HepG2 (cell line): Measurements from ENCODE around the gene CDC42SE1. TPM values are rescaled to one million over a fixed set of nuclear protein-coding genes. Genes with fewer than 3 reads are reported as not detected.

Source experiments
- ATAC-seq: fragments of 200-7000 bp; cut with Tn5 transposase; 3 replicates; pipeline ENCODE4 v1.9.1; 2020; ENCODE audit warnings: mild to moderate bottlenecking, moderate library complexity
- BruUV-seq: library from RNA; stranded (reverse); fragments of 400-500 nt; replicated peaks from 2 replicates; lab custom pipeline; 2021; lab: Mats Ljungman, UMichigan
- CTCF ChIA-PET: fragments of 300-600 bp; formaldehyde crosslinking; extraction: SDS; loops from one replicate; lab custom pipeline; 2021; ENCODE audit warnings: low total read pairs, inconsistent platforms, low intra/inter-chr PET ratio; lab: Yijun Ruan, JAX
- POLR2A ChIA-PET: fragments of 350-600 bp; sonication (Branson Sonifier 250); formaldehyde crosslinking; loops from one replicate; lab custom pipeline; 2020; ENCODE audit warnings: antibody characterized with exemption, inconsistent platforms; lab: Yijun Ruan, JAX
- DNase-seq: peaks from one replicate; pipeline ENCODE4 v3.0.0-alpha.2; 2015; ENCODE audit warnings: low spot score
- FAIRE-seq: peaks from 3 replicates; lab custom pipeline; 2011; peaks lifted over from hg19 to GRCh38; lab: Jason Lieb, UNC
- H2AFZ ChIP-seq: one replicate; pipeline ENCODE4 v1.6.1; 2011; ENCODE audit warnings: low read length, inconsistent platforms
- H3K27ac ChIP-seq: fragments of 300-600 bp; 3 replicates; pipeline ENCODE4 v1.8.0; 2011; ENCODE audit warnings: mixed run types, mild to moderate bottlenecking, mixed read lengths, low read length, inconsistent platforms; ENCODE audit not compliant: insufficient read depth; ENCODE audit errors: extremely low read length
- H3K27me3 ChIP-seq, 2 experiments: fragments of 200-600 bp in 1 of 2; 2 replicates in 1 of 2; 3 replicates in 1 of 2; pipeline versions ENCODE4 v1.6.0 to v1.8.0; 2011; ENCODE audit warnings: low read length in 2 of 2, mild to moderate bottlenecking in 2 of 2, moderate library complexity in 2 of 2, inconsistent platforms in 1 of 2; ENCODE audit not compliant: insufficient read depth in 2 of 2, control insufficient read depth in 1 of 2
- H3K36me3 ChIP-seq, 2 experiments: fragments of 200-600 bp in 1 of 2; replicated peaks in 1 of 2; 2 replicates in 1 of 2; 3 replicates in 1 of 2; pipeline versions ENCODE4 v1.5.1 to v1.8.0; 2011; ENCODE audit warnings: low read length in 2 of 2, inconsistent platforms in 1 of 2; ENCODE audit not compliant: insufficient read depth in 2 of 2, control insufficient read depth in 1 of 2
- H3K4me1 ChIP-seq: 2 replicates; pipeline ENCODE4 v1.5.1; 2012; ENCODE audit warnings: low read length, inconsistent platforms; ENCODE audit not compliant: insufficient read depth
- H3K4me2 ChIP-seq: 2 replicates; pipeline ENCODE4 v1.6.0; 2011; ENCODE audit warnings: low read depth, low read length, inconsistent platforms
- H3K4me3 ChIP-seq, 3 experiments: fragments of 200-600 bp in 1 of 3; sonication (generic), shearing (Covaris generic) in 1 of 3; replicated peaks in 1 of 3; 2 replicates each; pipeline ENCODE4 v1.5.1; 2011 to 2016; ENCODE audit warnings: low read length in 3 of 3, inconsistent platforms in 2 of 3, low read depth in 2 of 3, mild to moderate bottlenecking in 2 of 3, control low read depth in 1 of 3, mixed read lengths in 1 of 3; ENCODE audit not compliant: insufficient read depth in 1 of 3
- H3K79me2 ChIP-seq: one replicate; pipeline ENCODE4 v1.6.1; 2011; ENCODE audit warnings: low read length, inconsistent platforms; ENCODE audit not compliant: insufficient read depth
- H3K9ac ChIP-seq: 2 replicates; pipeline ENCODE4 v1.6.0; 2011; ENCODE audit warnings: mild to moderate bottlenecking, low read depth, low read length, inconsistent platforms; ENCODE audit not compliant: insufficient read depth
- H3K9me3 ChIP-seq: 2 replicates; pipeline ENCODE4 v1.5.1; 2012; ENCODE audit warnings: mild to moderate bottlenecking, low read length
- H4K20me1 ChIP-seq: 2 replicates; pipeline ENCODE4 v1.6.0; 2011; ENCODE audit warnings: inconsistent platforms, mild to moderate bottlenecking, low read length, moderate library complexity; ENCODE audit not compliant: insufficient read depth
- ATF7 ChIP-seq, 2 experiments: fragments of 450-650 bp in 1 of 2; sonication (generic) in 1 of 2; formaldehyde crosslinking in 1 of 2; IDR thresholded peaks; 2 replicates each; pipeline versions ENCODE4 v1.4.0 to v1.6.1; 2016 to 2020; ENCODE audit warnings: antibody characterized with exemption in 1 of 2, mild to moderate bottlenecking in 1 of 2, missing genetic modification reagents in 1 of 2
- CENPT ChIP-seq: sonication (generic); formaldehyde crosslinking; IDR thresholded peaks from 2 replicates; pipeline ENCODE4 v1.8.0; 2022; ENCODE audit warnings: low read depth, mild to moderate bottlenecking, moderate library complexity, missing genetic modification reagents
- GLI4 ChIP-seq: sonication (generic); formaldehyde crosslinking; IDR thresholded peaks from 2 replicates; pipeline ENCODE4 v1.5.1; 2020; ENCODE audit warnings: missing genetic modification reagents, mild to moderate bottlenecking, moderate library complexity, borderline replicate concordance
- IKZF1 ChIP-seq: fragments of 450-650 bp; IDR thresholded peaks from 2 replicates; pipeline ENCODE4 v1.7.1; 2016
- ZNF263 ChIP-seq: sonication (generic); formaldehyde crosslinking; IDR thresholded peaks from 2 replicates; pipeline ENCODE4 v1.4.0; 2020; ENCODE audit warnings: missing genetic modification reagents
- ZNF605 ChIP-seq: sonication (generic); formaldehyde crosslinking; IDR thresholded peaks from 2 replicates; pipeline ENCODE4 v1.8.0; 2022; ENCODE audit warnings: mild to moderate bottlenecking, missing genetic modification reagents
- ZNF607 ChIP-seq: sonication (generic); formaldehyde crosslinking; IDR thresholded peaks from 2 replicates; pipeline ENCODE4 v1.5.1; 2020; ENCODE audit warnings: missing genetic modification reagents, mild to moderate bottlenecking, borderline replicate concordance
- ZNF839 ChIP-seq: sonication (generic); formaldehyde crosslinking; IDR thresholded peaks from 2 replicates; pipeline ENCODE4 v1.4.0; 2020; ENCODE audit warnings: missing genetic modification reagents, mild to moderate bottlenecking, borderline replicate concordance
- ZSCAN20 ChIP-seq: sonication (generic); formaldehyde crosslinking; IDR thresholded peaks from 2 replicates; pipeline ENCODE4 v1.4.0; 2020; ENCODE audit warnings: missing genetic modification reagents, mild to moderate bottlenecking, borderline replicate concordance
- WGBS: methylation state at CpG from one replicate; pipeline ENCODE4 v1.1.6; 2017; ENCODE audit warnings: low lambda C conversion rate; 5-methylcytosine and 5-hydroxymethylcytosine counted together
- in situ Hi-C: cut with HindIII; loops from 2 replicates; pipeline ENCODE4 v1.10.0; 2017; ENCODE audit warnings: low pct_unique_long_range_greater_than_20kb; ENCODE audit not compliant: extremely low pct_ligation_motif_present
- intact Hi-C: fragments of 100-400 bp; cut with micrococcal nuclease; formaldehyde crosslinking; loops from one replicate; pipeline ENCODE4 v1.10.0; 2022; ENCODE audit not compliant: unreplicated experiment
- polyA plus RNA-seq, 8 experiments: library from polyadenylated mRNA; depleted of rRNA in 3 of 8; stranded (reverse) in 7 of 8; unstranded in 1 of 8; fragments of >200 nt; fragmentation: Illumina TruSeq in 4 of 8; extraction: Trizol in 4 of 8; gene quantifications; 2 replicates each; pipeline versions ENCODE4 v1.2.1 to v1.2.3, GENCODE V29; 2011 to 2016; ENCODE audit warnings: low read depth in 4 of 8, missing spikeins in 1 of 8, mixed read lengths in 1 of 8; ENCODE audit not compliant: insufficient read depth in 1 of 8
- total RNA-seq, 5 experiments: library from RNA; depleted of rRNA; stranded (reverse); fragments of >200 nt; fragmentation: Illumina TruSeq; extraction: Trizol; gene quantifications; 2 replicates each; pipeline ENCODE4 v1.2.3, GENCODE V29; 2016; ENCODE audit warnings: low read depth in 1 of 5
- TF ChIP-seq, protein P1 (sequence below): sonication (generic); formaldehyde crosslinking; IDR thresholded peaks from 2 replicates; pipeline ENCODE4 v1.5.0; 2020; ENCODE audit warnings: mild to moderate bottlenecking, missing genetic modification reagents
- TF ChIP-seq, protein P2 (sequence below): sonication (generic); formaldehyde crosslinking; IDR thresholded peaks from 2 replicates; pipeline ENCODE4 v1.4.0; 2020; ENCODE audit warnings: missing genetic modification reagents
- TF ChIP-seq, protein P3 (sequence below), 2 experiments: sonication (generic) in 1 of 2; formaldehyde crosslinking in 1 of 2; IDR thresholded peaks; 2 replicates each; pipeline versions ENCODE4 v1.5.1 to v1.6.1; 2011 to 2020; ENCODE audit warnings: borderline replicate concordance in 1 of 2, low read depth in 1 of 2, low read length in 1 of 2, mild to moderate bottlenecking in 1 of 2, missing genetic modification reagents in 1 of 2, moderate library complexity in 1 of 2
- TF ChIP-seq, protein P4 (sequence below): sonication (generic); formaldehyde crosslinking; IDR thresholded peaks from 2 replicates; pipeline ENCODE4 v1.5.0; 2020; ENCODE audit warnings: missing genetic modification reagents

The CDC42SE1 gene
- total and polyA plus RNA-seq, 2 of the 13 experiments (the other 11 are each of a cell fraction or from before 2014, with no cell fraction given): 17.6 to 17.9 TPM

DNA sequence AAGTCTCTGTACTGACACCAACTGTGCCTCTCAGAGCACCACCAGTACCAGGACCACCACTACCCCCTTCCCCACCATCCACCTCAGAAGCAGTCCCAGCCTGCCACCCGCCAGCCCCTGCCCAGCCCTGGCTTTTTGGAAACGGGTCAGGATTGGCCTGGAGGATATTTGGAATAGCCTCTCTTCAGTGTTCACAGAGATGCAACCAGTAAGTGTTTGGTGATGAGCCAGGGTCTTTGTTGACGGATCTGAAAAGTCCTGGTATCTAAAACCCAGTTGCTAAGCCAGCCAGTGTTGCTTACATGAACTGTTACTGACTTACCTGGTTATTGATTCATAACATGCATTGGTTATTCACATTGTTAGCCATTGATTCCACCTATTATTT is 10.8 kb downstream of the CDC42SE1 start (continued):
- TF ChIP-seq, protein P1, sequence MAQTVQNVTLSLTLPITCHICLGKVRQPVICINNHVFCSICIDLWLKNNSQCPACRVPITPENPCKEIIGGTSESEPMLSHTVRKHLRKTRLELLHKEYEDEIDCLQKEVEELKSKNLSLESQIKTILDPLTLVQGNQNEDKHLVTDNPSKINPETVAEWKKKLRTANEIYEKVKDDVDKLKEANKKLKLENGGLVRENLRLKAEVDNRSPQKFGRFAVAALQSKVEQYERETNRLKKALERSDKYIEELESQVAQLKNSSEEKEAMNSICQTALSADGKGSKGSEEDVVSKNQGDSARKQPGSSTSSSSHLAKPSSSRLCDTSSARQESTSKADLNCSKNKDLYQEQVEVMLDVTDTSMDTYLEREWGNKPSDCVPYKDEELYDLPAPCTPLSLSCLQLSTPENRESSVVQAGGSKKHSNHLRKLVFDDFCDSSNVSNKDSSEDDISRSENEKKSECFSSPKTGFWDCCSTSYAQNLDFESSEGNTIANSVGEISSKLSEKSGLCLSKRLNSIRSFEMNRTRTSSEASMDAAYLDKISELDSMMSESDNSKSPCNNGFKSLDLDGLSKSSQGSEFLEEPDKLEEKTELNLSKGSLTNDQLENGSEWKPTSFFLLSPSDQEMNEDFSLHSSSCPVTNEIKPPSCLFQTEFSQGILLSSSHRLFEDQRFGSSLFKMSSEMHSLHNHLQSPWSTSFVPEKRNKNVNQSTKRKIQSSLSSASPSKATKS: no peak
- TF ChIP-seq, protein P2, sequence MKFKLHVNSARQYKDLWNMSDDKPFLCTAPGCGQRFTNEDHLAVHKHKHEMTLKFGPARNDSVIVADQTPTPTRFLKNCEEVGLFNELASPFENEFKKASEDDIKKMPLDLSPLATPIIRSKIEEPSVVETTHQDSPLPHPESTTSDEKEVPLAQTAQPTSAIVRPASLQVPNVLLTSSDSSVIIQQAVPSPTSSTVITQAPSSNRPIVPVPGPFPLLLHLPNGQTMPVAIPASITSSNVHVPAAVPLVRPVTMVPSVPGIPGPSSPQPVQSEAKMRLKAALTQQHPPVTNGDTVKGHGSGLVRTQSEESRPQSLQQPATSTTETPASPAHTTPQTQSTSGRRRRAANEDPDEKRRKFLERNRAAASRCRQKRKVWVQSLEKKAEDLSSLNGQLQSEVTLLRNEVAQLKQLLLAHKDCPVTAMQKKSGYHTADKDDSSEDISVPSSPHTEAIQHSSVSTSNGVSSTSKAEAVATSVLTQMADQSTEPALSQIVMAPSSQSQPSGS: no peak

DNA sequence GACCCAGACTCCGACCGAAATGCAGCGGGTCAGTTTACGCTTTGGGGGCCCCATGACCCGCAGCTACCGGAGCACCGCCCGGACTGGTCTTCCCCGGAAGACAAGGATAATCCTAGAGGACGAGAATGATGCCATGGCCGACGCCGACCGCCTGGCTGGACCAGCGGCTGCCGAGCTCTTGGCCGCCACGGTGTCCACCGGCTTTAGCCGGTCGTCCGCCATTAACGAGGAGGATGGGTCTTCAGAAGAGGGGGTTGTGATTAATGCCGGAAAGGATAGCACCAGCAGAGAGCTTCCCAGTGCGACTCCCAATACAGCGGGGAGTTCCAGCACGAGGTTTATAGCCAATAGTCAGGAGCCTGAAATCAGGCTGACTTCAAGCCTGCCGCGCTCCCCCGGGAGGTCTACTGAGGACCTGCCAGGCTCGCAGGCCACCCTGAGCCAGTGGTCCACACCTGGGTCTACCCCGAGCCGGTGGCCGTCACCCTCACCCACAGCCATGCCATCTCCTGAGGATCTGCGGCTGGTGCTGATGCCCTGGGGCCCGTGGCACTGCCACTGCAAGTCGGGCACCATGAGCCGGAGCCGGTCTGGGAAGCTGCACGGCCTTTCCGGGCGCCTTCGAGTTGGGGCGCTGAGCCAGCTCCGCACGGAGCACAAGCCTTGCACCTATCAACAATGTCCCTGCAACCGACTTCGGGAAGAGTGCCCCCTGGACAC is 11.3 kb downstream of the CDC42SE1 start:
- WGBS: under 1% methylated on average over 16 of the region's 48 CpGs
- CTCF ChIA-PET: interaction anchor here (1.5 to 1.8 kb wide), 2 partner anchors 23 to 69 kb away, joined by 5 to 6 read pairs; no protein-coding TSS in a partner anchor
- Histone ChIP-seq H4K20me1 (no peaks in the 10 kb centered on the region), H3K27ac (peak overlapping the region; percentile 59), H3K36me3 (0 out of 5 replicates have a peak, but pooled peaks cover 0 to 7% of the 10 kb centered on the region in 2 experiments), H3K9ac (peak overlapping the region; percentile 70), H3K4me2 (peak overlapping the region; percentile 91), H3K4me1 (peaks cover 41% of the 10 kb centered on the region), H3K9me3 (no peaks in the 10 kb centered on the region), H3K4me3 (peak overlapping the region; percentile 75 to 79 (median 77)), H3K79me2 (no peaks in the 10 kb centered on the region), H2AFZ (peak overlapping the region; percentile 49), H3K27me3 (no peaks in the 10 kb centered on the region)
- in situ Hi-C loops: no loop called here
- POLR2A ChIA-PET: interaction anchor here (1.0 to 4.1 kb wide), 8 partner anchors 10 to 234 kb away, joined by 3 to 23 read pairs (median 4); partner anchors contain the start of genes ANXA9, CDC42SE1, MINDY1 and MLLT11
- ATAC-seq (peak; percentile 92), FAIRE-seq (no peak), DNase-seq (peak; percentile 58)
- intact Hi-C loops: loop anchor here (1.0 to 5.0 kb wide), 2 partner anchors 24 to 41 kb away; partner anchors contain the start of genes MINDY1 and PRUNE1
- TSS peak; percentile 82 for BruUV-seq
- TF ChIP-seq, protein P3, sequence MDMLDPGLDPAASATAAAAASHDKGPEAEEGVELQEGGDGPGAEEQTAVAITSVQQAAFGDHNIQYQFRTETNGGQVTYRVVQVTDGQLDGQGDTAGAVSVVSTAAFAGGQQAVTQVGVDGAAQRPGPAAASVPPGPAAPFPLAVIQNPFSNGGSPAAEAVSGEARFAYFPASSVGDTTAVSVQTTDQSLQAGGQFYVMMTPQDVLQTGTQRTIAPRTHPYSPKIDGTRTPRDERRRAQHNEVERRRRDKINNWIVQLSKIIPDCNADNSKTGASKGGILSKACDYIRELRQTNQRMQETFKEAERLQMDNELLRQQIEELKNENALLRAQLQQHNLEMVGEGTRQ (IDR thresholded peaks at IDR 0.05; ENCODE audit: low read depth, low read length): no peak
- TF ChIP-seq, protein P3 (CRISPR knock-in tag; IDR thresholded peaks at IDR 0.05; ENCODE audit: borderline replicate concordance): no peak
- peak; percentile 77; the same call in 1 of the 2 replicates for TF ChIP-seq ZNF605 (CRISPR knock-in tag)
- 0 out of 2 replicates have a peak, but pooled peaks have one; percentile 41 for TF ChIP-seq ZSCAN20 (CRISPR knock-in tag)
- TF ChIP-seq GLI4: peak; percentile 84; the same call in 1 of the 2 replicates
- peak; percentile 58; the same call in 1 of the 2 replicates for TF ChIP-seq ZNF607 (CRISPR knock-in tag)
- no peak for TF ChIP-seq IKZF1
- TF ChIP-seq ZNF263 (CRISPR knock-in tag): 0 out of 2 replicates have a peak, but pooled peaks have one; percentile 12
- 0 out of 2 replicates have a peak, but pooled peaks have one; percentile 69 for TF ChIP-seq CENPT (CRISPR knock-in tag)
- no peak for TF ChIP-seq ATF7 (IDR thresholded peaks at IDR 0.05)
- TF ChIP-seq ATF7 (CRISPR knock-in tag; IDR thresholded peaks at IDR 0.05): 0 out of 2 replicates have a peak, but pooled peaks have one; percentile 13
- TF ChIP-seq ZNF839: peak; percentile 4; the same call in 1 of the 2 replicates
- TF ChIP-seq, protein P4, sequence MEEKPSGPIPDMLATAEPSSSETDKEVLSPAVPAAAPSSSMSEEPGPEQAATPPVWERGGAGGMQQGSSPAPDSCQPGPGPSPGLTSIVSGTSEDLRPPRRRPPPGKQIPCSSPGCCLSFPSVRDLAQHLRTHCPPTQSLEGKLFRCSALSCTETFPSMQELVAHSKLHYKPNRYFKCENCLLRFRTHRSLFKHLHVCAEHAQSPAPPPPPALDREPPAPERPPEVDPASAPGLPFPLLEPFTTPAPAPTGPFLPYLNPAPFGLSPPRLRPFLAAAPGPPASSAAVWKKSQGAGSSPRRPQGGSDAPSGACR: peak; percentile 30; the same call in 1 of the 2 replicates
